Smooth muscle cell (in vitro differentiated cells): ENCODE data around the gene FGFR4. TPM values are rescaled to one million over a fixed set of nuclear protein-coding genes. Genes with fewer than 3 reads are reported as not detected.
A peak's percentile ranks its signal among the peaks of the same experiment; 100 is the strongest.

Experiments used
- DNase-seq: peaks from one replicate; lab custom pipeline; 2025; ENCODE audit not compliant: unreplicated experiment; lab: John Stamatoyannopoulos, UW
- H2AFZ ChIP-seq: fragments of 200-600 bp; sonication (generic); 2 replicates; pipeline ENCODE4 v1.6.0; 2016; ENCODE audit warnings: antibody characterized with exemption, low read depth, mild to moderate bottlenecking
- H3F3A ChIP-seq: fragments of 200-600 bp; sonication (generic); 2 replicates; pipeline ENCODE4 v1.6.0; 2017; ENCODE audit warnings: antibody characterized with exemption, low read depth
- H3K27ac ChIP-seq: fragments of 200-600 bp; sonication (generic); 2 replicates; pipeline ENCODE4 v1.5.1; 2016; ENCODE audit warnings: low read depth, mild to moderate bottlenecking
- H3K27me3 ChIP-seq: fragments of 200-600 bp; sonication (generic); 2 replicates; pipeline ENCODE4 v1.6.1; 2016; ENCODE audit warnings: low read depth, mild to moderate bottlenecking
- H3K36me3 ChIP-seq: fragments of 200-600 bp; sonication (generic); 2 replicates; pipeline ENCODE4 v1.5.1; 2016; ENCODE audit warnings: low read depth
- H3K4me1 ChIP-seq: fragments of 200-600 bp; sonication (generic); 2 replicates; pipeline ENCODE4 v1.5.1; 2016; ENCODE audit warnings: low read depth
- H3K4me2 ChIP-seq: fragments of 200-600 bp; sonication (generic); 2 replicates; pipeline ENCODE4 v1.6.0; 2016; ENCODE audit warnings: mild to moderate bottlenecking
- H3K4me3 ChIP-seq: fragments of 200-600 bp; sonication (generic); 2 replicates; pipeline ENCODE4 v1.5.1; 2016; ENCODE audit warnings: mild to moderate bottlenecking
- H3K79me2 ChIP-seq: fragments of 200-600 bp; sonication (generic); 2 replicates; pipeline ENCODE4 v1.6.0; 2016; ENCODE audit warnings: low read depth, mild to moderate bottlenecking
- H3K9ac ChIP-seq: fragments of 200-600 bp; sonication (generic); 2 replicates; pipeline ENCODE4 v1.6.0; 2016; ENCODE audit warnings: low read depth
- H3K9me3 ChIP-seq: fragments of 200-600 bp; sonication (generic); replicated peaks from 2 replicates; pipeline ENCODE4 v1.5.1; 2016; ENCODE audit warnings: low read depth
- H4K20me1 ChIP-seq: fragments of 200-600 bp; sonication (generic); 2 replicates; pipeline ENCODE4 v1.6.0; 2016; ENCODE audit warnings: low read depth
- CTCF ChIP-seq: fragments of 200-600 bp; sonication (generic); IDR thresholded peaks from 2 replicates; pipeline ENCODE4 v1.5.1; 2017; ENCODE audit warnings: borderline replicate concordance, mild to moderate bottlenecking, antibody characterized with exemption; ENCODE audit not compliant: insufficient read depth, poor library complexity, severe bottlenecking
- WGBS: methylation state at CpG from one replicate; pipeline ENCODE4 v1.1.7; 2016; ENCODE audit warnings: low lambda C conversion rate; 5-methylcytosine and 5-hydroxymethylcytosine counted together
- polyA plus RNA-seq: library from polyadenylated mRNA; unstranded; fragments of >200 nt; fragmentation: Nextera tagmentation; extraction: Ambion mirVana; gene quantifications from 2 replicates; pipeline ENCODE4 v1.2.1, GENCODE V29; 2016
- total RNA-seq: library from RNA; depleted of rRNA; stranded (reverse); fragments of >200 nt; gene quantifications from 2 replicates; pipeline ENCODE4 v1.2.3, GENCODE V29; 2014

Gene FGFR4
- total and polyA plus RNA-seq, 2 experiments from 2014 or later: 0.90 to 1.1 TPM

GRCh38 chr5:177130211-177131018, 43.7 kb downstream of the FGFR4 start:
- no peak for DNase-seq
- H3K27ac ChIP-seq: no peak overlapping the region
- H4K20me1 ChIP-seq: peaks cover 1% of the 10 kb centered on the region
- TF ChIP-seq CTCF: no peak
- H3K36me3 ChIP-seq: no peaks in the 10 kb centered on the region
- peaks cover 16% of the 10 kb centered on the region for H3K4me1 ChIP-seq
- no peak overlapping the region for H3K4me2 ChIP-seq
- WGBS: 72% methylated on average over 5 of the region's 5 CpGs
- no peak overlapping the region for H2AFZ ChIP-seq
- peaks cover 5% of the 10 kb centered on the region for H3F3A ChIP-seq
- no peak overlapping the region for H3K4me3 ChIP-seq
- no peaks in the 10 kb centered on the region for H3K27me3 ChIP-seq
- H3K79me2 ChIP-seq: peaks cover 5% of the 10 kb centered on the region
- no peak overlapping the region for H3K9ac ChIP-seq
- no peaks in the 10 kb centered on the region for H3K9me3 ChIP-seq

GRCh38 chr5:177131019-177131320, 44.3 kb downstream of the FGFR4 start:
- H4K20me1 ChIP-seq: peaks cover 7% of the 10 kb centered on the region
- peaks cover 21% of the 10 kb centered on the region for H3K4me1 ChIP-seq
- H3K9me3 ChIP-seq: no peaks in the 10 kb centered on the region
- no peak overlapping the region for H3K9ac ChIP-seq
- H3F3A ChIP-seq: peaks cover 5% of the 10 kb centered on the region
- no peak for TF ChIP-seq CTCF
- H3K27me3 ChIP-seq: no peaks in the 10 kb centered on the region
- H3K4me2 ChIP-seq: no peak overlapping the region
- no peaks in the 10 kb centered on the region for H3K36me3 ChIP-seq
- H3K79me2 ChIP-seq: peaks cover 11% of the 10 kb centered on the region
- no peak overlapping the region for H3K27ac ChIP-seq
- H2AFZ ChIP-seq: no peak overlapping the region
- 72% methylated on average over 2 of the region's 2 CpGs for WGBS
- H3K4me3 ChIP-seq: no peak overlapping the region
- DNase-seq: no peak

- H3K79me2 ChIP-seq: peaks cover 17% of the 10 kb centered on the region
- DNase-seq: no peak
- no peaks in the 10 kb centered on the region for H3K9me3 ChIP-seq
- WGBS: 40% methylated on average over 29 of the region's 31 CpGs
- H3K4me1 ChIP-seq: peaks cover 27% of the 10 kb centered on the region
- TF ChIP-seq CTCF: no peak
- H3K36me3 ChIP-seq: no peaks in the 10 kb centered on the region
- H2AFZ ChIP-seq: peak overlapping the region; percentile 64
- H3F3A ChIP-seq: peaks cover 5% of the 10 kb centered on the region
- H3K4me2 ChIP-seq: peak overlapping the region; percentile 95
- H3K4me3 ChIP-seq: peak overlapping the region; percentile 58
- no peak overlapping the region for H3K27ac ChIP-seq
- no peaks in the 10 kb centered on the region for H3K27me3 ChIP-seq
- no peak overlapping the region for H3K9ac ChIP-seq
- peaks cover 13% of the 10 kb centered on the region for H4K20me1 ChIP-seq
These were observed 44.8 kb downstream of the FGFR4 start for GRCh38 chr5:177131352-177132135.
